ENCODE measurements around the gene PARS2. TPM values are rescaled to one million over a fixed set of nuclear protein-coding genes. Genes with fewer than 3 reads are reported as not detected.
A peak's percentile ranks its signal among the peaks of the same experiment; 100 is the strongest.

The PARS2 gene
- total and polyA plus RNA-seq, 2 of the 4 experiments (the other 2 are of a cell fraction) = 3.4 to 6.3 TPM

DNA sequence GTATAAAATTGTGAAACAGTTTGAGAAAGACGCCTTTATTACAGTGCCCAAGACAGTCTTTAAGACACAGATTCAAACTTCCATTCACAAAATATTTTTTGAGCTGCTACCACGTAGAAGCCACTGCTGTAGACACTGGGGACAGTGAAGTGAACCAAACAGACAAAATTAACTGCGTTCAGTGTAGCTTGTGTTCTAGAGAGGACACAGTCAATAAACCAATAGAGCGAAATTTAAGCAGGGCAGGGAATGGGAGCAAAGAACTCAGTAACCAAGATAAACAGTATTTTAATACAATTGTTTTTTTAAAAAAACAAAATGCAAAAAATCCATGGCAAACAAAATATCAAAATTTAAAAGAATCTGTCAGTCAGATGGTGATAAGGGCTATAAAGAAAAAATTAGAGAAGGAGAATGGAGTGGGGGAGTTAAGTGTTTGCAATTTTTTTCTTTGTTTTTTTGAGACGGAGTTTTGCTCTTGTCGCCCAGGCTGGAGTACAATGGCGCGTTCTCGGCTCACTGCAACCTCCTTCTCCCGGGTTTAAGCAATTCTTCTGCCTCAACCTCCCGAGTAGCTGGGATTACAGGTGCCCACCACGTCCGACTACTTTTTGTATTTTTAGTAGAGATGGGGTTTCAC is 719 bp upstream of the PARS2 start (continued):
- TF ChIP-seq CHD1 (IDR thresholded peaks at IDR 0.05; ENCODE audit: low read depth, low read length) = no peak

DNA sequence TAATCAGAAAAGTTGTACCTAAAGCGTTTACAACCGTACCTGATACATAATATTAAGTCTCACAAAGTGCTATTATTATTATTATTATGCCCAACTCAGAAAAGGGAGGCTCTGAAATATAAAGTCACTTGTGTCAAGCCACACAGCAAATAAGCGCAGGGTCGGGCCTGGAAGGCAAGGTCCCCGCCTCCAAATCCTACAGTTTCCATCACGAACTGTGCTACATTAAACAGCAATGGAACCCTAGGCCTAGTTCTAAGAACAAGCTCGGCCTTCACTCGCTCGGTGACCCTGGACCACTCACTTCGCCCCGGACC is 549 bp downstream of the PARS2 start:
- peak overlapping the region; percentile 76 for H3K14ac ChIP-seq (replicated peaks; ENCODE audit: low read depth, low read length)
- peak overlapping the region; percentile 69 for H3K27ac ChIP-seq (ENCODE audit: insufficient read depth, low read length)
- ATAC-seq (ENCODE audit: low read depth) = peak; percentile 1; the same call in 1 of the 2 replicates
- H4K8ac ChIP-seq (ENCODE audit: low read depth in 2 of 2, low read length in 2 of 2) = peak overlapping the region; percentile 77 to 89
- no peaks in the 10 kb centered on the region for H3K9me3 ChIP-seq (ENCODE audit: control insufficient read depth, insufficient read depth, low read length)
- H2BK20ac ChIP-seq (ENCODE audit: low read depth, low read length) = no peak overlapping the region
- H3K18ac ChIP-seq (ENCODE audit: low read depth, low read length) = no peak overlapping the region; the same call in 1 of the 2 replicates
- H2BK120ac ChIP-seq (ENCODE audit: low read depth, low read length) = peak overlapping the region; percentile 4; the same call in 1 of the 2 replicates
- H3K4me3 ChIP-seq (ENCODE audit: insufficient read depth, low read depth, low read length) = peak overlapping the region; percentile 74
- H2BK5ac ChIP-seq (ENCODE audit: low read depth, low read length, poor library complexity, severe bottlenecking) = peak overlapping the region; percentile 23
- H2AFZ ChIP-seq (replicated peaks; ENCODE audit: low read length, poor library complexity) = peak overlapping the region; percentile 94
- H4K5ac ChIP-seq (ENCODE audit: low read depth, low read length) = peak overlapping the region; percentile 36
- H3K23ac ChIP-seq (ENCODE audit: low read depth, low read length) = peak overlapping the region; percentile 77
- H4K91ac ChIP-seq (ENCODE audit: insufficient read depth, low read depth, low read length) = no peak overlapping the region; the same call in 1 of the 2 replicates
- H3K4ac ChIP-seq (ENCODE audit: low read depth, low read length) = peak overlapping the region; percentile 87
- peaks cover 20 to 33% of the 10 kb centered on the region in 2 experiments for H3K79me1 ChIP-seq (ENCODE audit: low read depth in 1 of 2, low read length in 2 of 2)
- H3K56ac ChIP-seq (ENCODE audit: extremely low read depth, insufficient read depth, low read length) = peak overlapping the region; percentile 54
- intact Hi-C loops (cut with micrococcal nuclease) = loop anchor here (1.0 kb wide), 1 partner anchor 47 kb away; no protein-coding TSS in a partner anchor
- no peak overlapping the region for H2BK15ac ChIP-seq (ENCODE audit: low read depth, low read length)
- ChIA-PET POLR2A (ENCODE audit: unreplicated experiment) (no interaction called here), CTCF (interaction anchor here (0.6 kb wide), 1 partner anchor 12 kb away, joined by 3 read pairs; no protein-coding TSS in a partner anchor)
- TF ChIP-seq FOS (IDR thresholded peaks at IDR 0.05; ENCODE audit: low read depth, low read length) (no peak), RFX5 (IDR thresholded peaks at IDR 0.05; ENCODE audit: low read depth, low read length) (no peak), RCOR1 (IDR thresholded peaks at IDR 0.05; ENCODE audit: insufficient replicate concordance, low read length) (no peak), CHD1 (IDR thresholded peaks at IDR 0.05; ENCODE audit: low read depth, low read length) (no peak), NFE2L2 (IDR thresholded peaks at IDR 0.05; ENCODE audit: low read depth, low read length) (no peak), MXI1 (IDR thresholded peaks at IDR 0.05; ENCODE audit: borderline replicate concordance, low read depth, low read length) (no peak), RAD21 (IDR thresholded peaks at IDR 0.05; ENCODE audit: low read length) (no peak), MAZ (IDR thresholded peaks at IDR 0.05; ENCODE audit: borderline replicate concordance, low read depth, low read length) (no peak), SMC3 (IDR thresholded peaks at IDR 0.05; ENCODE audit: low read depth, low read length) (no peak), BHLHE40 (IDR thresholded peaks at IDR 0.05; ENCODE audit: low read depth, low read length) (no peak), MAFK (IDR thresholded peaks at IDR 0.05; ENCODE audit: low read depth, low read length) (no peak)
- TF ChIP-seq, protein P1, sequence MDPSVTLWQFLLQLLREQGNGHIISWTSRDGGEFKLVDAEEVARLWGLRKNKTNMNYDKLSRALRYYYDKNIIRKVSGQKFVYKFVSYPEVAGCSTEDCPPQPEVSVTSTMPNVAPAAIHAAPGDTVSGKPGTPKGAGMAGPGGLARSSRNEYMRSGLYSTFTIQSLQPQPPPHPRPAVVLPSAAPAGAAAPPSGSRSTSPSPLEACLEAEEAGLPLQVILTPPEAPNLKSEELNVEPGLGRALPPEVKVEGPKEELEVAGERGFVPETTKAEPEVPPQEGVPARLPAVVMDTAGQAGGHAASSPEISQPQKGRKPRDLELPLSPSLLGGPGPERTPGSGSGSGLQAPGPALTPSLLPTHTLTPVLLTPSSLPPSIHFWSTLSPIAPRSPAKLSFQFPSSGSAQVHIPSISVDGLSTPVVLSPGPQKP (IDR thresholded peaks at IDR 0.05; ENCODE audit: borderline replicate concordance, low read depth, low read length) = no peak
- TF ChIP-seq, protein P2, sequence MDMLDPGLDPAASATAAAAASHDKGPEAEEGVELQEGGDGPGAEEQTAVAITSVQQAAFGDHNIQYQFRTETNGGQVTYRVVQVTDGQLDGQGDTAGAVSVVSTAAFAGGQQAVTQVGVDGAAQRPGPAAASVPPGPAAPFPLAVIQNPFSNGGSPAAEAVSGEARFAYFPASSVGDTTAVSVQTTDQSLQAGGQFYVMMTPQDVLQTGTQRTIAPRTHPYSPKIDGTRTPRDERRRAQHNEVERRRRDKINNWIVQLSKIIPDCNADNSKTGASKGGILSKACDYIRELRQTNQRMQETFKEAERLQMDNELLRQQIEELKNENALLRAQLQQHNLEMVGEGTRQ (IDR thresholded peaks at IDR 0.05; ENCODE audit: low read depth, low read length) = no peak
- peak overlapping the region; percentile 0; the same call in 1 of the 2 replicates for H2AK5ac ChIP-seq (ENCODE audit: low read depth, low read length)
- WGBS, 2 experiments (ENCODE audit: extremely low coverage in 2 of 2, insufficient read length in 1 of 2) = 8% methylated on average over 7 of the region's 11 CpGs; no CpG with 5 or more reads in 1 of the 2 experiments
- H2AK9ac ChIP-seq (replicated peaks; ENCODE audit: low read depth, low read length, poor library complexity) = peak overlapping the region; percentile 42
- no peaks in the 10 kb centered on the region; the same call in 1 of the 2 replicates for H3K36me3 ChIP-seq (ENCODE audit: control insufficient read depth, insufficient read depth, low read length)
- peak overlapping the region; percentile 91 for H3K9ac ChIP-seq (ENCODE audit: low read depth, low read length)
- no peaks in the 10 kb centered on the region for H3K4me1 ChIP-seq (ENCODE audit: control insufficient read depth, insufficient read depth, low read length)
- H3K27me3 ChIP-seq (ENCODE audit: control insufficient read depth, insufficient read depth, low read length) = peaks cover 2% of the 10 kb centered on the region; the same call in 1 of the 2 replicates
- peak overlapping the region; percentile 76 for H3K4me2 ChIP-seq (ENCODE audit: low read depth, low read length)
- BruUV-seq (replicated peaks) = no TSS peak
- dilution Hi-C loops (cut with HindIII; ENCODE audit: low sequenced_read_pairs, unreplicated experiment) = no loop called here
- in situ Hi-C loops (cut with MboI; ENCODE audit: low sequenced_read_pairs) = no loop called here
- H4K20me1 ChIP-seq (ENCODE audit: insufficient read depth, low read length) = no peaks in the 10 kb centered on the region; the same call in 1 of the 2 replicates
- no peak for DNase-seq
- H3K9me1 ChIP-seq (ENCODE audit: insufficient read depth, low read length) = no peaks in the 10 kb centered on the region; the same call in 1 of the 2 replicates
